ENCODE results near the gene NUDT6. TPM values are rescaled to one million over a fixed set of nuclear protein-coding genes. Genes with fewer than 3 reads are reported as not detected.
A peak's percentile ranks its signal among the peaks of the same experiment; 100 is the strongest.

Gene NUDT6
- total and polyA plus RNA-seq, 5 donors: 8.0 to 18.0 (median 11.4) TPM

DNA sequence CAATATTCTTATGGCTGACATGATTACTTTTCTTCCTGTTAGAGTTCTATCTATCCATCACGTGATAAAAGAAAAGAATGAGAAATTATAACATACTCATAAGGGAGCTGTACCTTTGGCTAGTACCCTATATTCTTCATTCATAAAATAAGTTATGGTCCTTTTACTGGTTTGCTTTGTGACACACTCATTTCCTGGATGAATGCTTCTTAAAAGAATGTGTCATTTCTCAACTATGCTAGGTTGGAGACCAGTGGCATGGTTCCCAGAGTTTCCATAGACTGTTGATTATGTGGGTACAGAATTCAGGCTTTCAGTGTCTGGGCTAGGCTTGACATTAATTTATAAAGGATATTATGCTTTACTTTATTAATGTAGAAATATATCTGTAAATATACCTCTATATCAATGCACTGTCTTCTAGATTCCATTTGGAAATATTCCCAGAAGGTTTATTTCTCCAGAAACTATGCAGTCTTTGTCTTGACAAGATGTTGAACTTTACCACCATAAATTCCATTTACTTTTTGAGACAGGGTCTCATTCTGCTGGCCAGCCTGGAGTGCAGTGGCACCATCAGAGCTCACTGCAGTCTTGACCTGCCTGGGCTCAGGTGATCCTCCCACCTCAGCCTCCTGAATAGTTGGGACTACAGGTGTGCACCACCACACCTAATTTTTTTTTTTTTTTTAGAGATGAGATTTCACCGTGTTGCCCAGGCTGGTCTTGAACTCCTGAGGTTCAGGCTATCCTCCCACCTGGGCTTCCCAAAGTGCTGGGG lies 23.8 kb downstream of the NUDT6 start:
- no peaks in the 10 kb centered on the region for H3K27me3 ChIP-seq (ENCODE audit: control insufficient read depth, insufficient read depth)
- H3K9me3 ChIP-seq (ENCODE audit: control insufficient read depth, low read length): no peaks in the 10 kb centered on the region
- intact Hi-C loops (cut with DNase I): no loop called here
- no peak overlapping the region for H3K27ac ChIP-seq (ENCODE audit: low read length)
- 86% methylated on average over 2 of the region's 2 CpGs for WGBS
- H3K4me3 ChIP-seq (ENCODE audit: low read length): no peak overlapping the region
- no peak for DNase-seq
- ATAC-seq: peak; percentile 76 to 78
- H3K4me1 ChIP-seq (ENCODE audit: control insufficient read depth, insufficient read depth, low read length): peaks cover 3% of the 10 kb centered on the region

GRCh38 chr4:122896270-122896669 lies 26.1 kb downstream of the NUDT6 start:
- 79% methylated on average over 1 of the region's 1 CpG for WGBS
- ATAC-seq: no peak
- no peaks in the 10 kb centered on the region for H3K27me3 ChIP-seq (ENCODE audit: control insufficient read depth, insufficient read depth)
- H3K4me3 ChIP-seq (ENCODE audit: low read length): no peak overlapping the region
- no peak overlapping the region for H3K27ac ChIP-seq (ENCODE audit: low read length)
- intact Hi-C loops (cut with DNase I): no loop called here
- H3K4me1 ChIP-seq (ENCODE audit: control insufficient read depth, insufficient read depth, low read length): peaks cover 3% of the 10 kb centered on the region
- DNase-seq: no peak
- H3K9me3 ChIP-seq (ENCODE audit: control insufficient read depth, low read length): no peaks in the 10 kb centered on the region

DNA sequence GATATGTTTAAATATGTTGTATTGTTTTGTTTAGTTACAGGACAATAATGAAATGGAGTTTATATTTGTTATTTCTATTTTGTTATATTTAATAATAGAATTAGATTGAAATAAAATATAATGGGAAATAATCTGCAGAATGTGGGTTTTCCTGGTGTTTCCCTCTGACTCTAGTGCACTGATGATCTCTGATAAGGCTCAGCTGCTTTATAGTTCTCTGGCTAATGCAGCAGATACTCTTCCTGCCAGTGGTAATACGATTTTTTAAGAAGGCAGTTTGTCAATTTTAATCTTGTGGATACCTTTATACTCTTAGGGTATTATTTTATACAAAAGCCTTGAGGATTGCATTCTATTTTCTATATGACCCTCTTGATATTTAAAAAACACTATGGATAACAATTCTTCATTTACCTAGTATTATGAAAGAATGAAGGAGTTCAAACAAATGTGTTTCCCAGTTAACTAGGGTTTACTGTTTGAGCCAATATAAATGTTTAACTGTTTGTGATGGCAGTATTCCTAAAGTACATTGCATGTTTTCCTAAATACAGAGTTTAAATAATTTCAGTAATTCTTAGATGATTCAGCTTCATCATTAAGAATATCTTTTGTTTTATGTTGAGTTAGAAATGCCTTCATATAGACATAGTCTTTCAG lies 26.9 kb downstream of the NUDT6 start:
- no peak overlapping the region for H3K4me3 ChIP-seq (ENCODE audit: low read length)
- intact Hi-C loops (cut with DNase I): no loop called here
- H3K27ac ChIP-seq (ENCODE audit: low read length): no peak overlapping the region
- 32% methylated on average over 1 of the region's 1 CpG for WGBS
- no peaks in the 10 kb centered on the region for H3K27me3 ChIP-seq (ENCODE audit: control insufficient read depth, insufficient read depth)
- ATAC-seq (no peak), DNase-seq (no peak)
- H3K4me1 ChIP-seq (ENCODE audit: control insufficient read depth, insufficient read depth, low read length): peaks cover 3% of the 10 kb centered on the region
- H3K9me3 ChIP-seq (ENCODE audit: control insufficient read depth, low read length): no peaks in the 10 kb centered on the region

DNA sequence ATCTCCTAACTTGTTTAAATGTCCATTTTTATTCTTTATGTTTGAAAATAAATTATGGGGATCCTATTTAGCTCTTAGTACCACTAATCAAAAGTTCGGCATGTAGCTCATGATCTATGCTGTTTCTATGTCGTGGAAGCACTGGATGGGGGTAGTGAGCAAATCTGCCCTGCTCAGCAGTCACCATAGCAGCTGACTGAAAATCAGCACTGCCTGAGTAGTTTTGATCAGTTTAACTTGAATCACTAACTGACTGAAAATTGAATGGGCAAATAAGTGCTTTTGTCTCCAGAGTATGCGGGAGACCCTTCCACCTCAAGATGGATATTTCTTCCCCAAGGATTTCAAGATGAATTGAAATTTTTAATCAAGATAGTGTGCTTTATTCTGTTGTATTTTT lies 27.6 kb downstream of the NUDT6 start:
- WGBS: 87% methylated on average over 3 of the region's 3 CpGs
- intact Hi-C loops (cut with DNase I): no loop called here
- DNase-seq (no peak), ATAC-seq (no peak)
- Histone ChIP-seq H3K27me3 (ENCODE audit: control insufficient read depth, insufficient read depth) (no peaks in the 10 kb centered on the region), H3K4me3 (ENCODE audit: low read length) (no peak overlapping the region), H3K4me1 (ENCODE audit: control insufficient read depth, insufficient read depth, low read length) (peaks cover 3% of the 10 kb centered on the region), H3K27ac (ENCODE audit: low read length) (no peak overlapping the region), H3K9me3 (ENCODE audit: control insufficient read depth, low read length) (no peaks in the 10 kb centered on the region)

DNA sequence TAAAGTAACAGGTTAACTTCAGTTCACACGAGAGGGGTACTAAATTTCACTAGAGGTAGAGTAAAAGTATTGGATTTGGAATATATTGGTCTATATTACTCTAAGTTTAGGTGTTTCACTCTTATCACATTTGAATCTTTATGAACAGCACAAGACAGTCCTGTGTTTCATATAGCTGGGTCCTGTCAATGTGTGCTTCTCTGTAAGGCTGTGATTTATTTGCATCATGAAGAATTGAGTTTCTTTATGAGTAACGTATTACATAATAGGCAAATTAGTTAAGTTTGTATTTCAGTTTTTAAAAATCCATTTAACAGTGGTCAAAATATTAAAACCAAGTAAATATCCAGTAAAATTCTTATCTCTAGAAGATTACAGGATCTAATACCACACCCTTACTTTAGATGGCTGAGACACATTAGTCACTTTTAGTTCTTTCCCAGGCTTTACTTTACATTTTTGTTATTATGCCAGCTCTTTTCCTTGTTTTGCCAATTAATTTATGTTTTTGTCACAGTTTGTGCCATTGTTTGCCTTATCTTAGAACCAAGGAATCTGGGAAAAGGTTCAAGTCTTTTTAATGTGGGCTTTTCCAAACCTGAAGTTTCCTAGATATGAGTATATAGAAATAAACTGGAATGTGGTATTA lies 32.1 kb downstream of the NUDT6 start:
- intact Hi-C loops (cut with DNase I): no loop called here
- Histone ChIP-seq H3K4me1 (ENCODE audit: control insufficient read depth, insufficient read depth, low read length) (no peaks in the 10 kb centered on the region), H3K4me3 (ENCODE audit: low read length) (no peak overlapping the region), H3K9me3 (ENCODE audit: control insufficient read depth, low read length) (no peaks in the 10 kb centered on the region), H3K27ac (ENCODE audit: low read length) (no peak overlapping the region), H3K27me3 (ENCODE audit: control insufficient read depth, insufficient read depth) (no peaks in the 10 kb centered on the region)
- ATAC-seq: peak in 1 of 2 donors; percentile 51
- 75% methylated on average over 2 of the region's 2 CpGs for WGBS
- DNase-seq: no peak

DNA sequence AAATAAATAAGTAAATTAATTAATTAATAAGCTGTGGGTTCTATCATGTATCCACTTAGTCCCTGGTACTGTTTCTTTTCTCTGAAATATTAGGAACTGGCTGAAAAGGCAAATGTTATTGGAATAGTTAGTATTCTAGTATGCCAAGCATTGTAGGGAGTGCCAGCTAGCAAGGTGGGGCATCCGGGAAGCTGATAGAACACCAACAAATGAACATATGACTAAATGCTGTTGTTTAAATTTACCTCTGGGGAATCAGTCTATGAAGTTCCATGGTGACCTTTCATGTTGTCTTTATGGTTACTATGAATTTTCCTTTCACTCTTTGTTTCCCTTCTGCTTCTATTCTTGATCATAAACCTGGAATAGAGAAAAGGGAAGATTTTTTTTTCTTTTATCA lies 32.7 kb downstream of the NUDT6 start:
- intact Hi-C loops (cut with DNase I): no loop called here
- no peaks in the 10 kb centered on the region for H3K9me3 ChIP-seq (ENCODE audit: control insufficient read depth, low read length)

GRCh38 chr4:122884499-122884898 lies 37.9 kb downstream of the NUDT6 start:
- DNase-seq (no peak), ATAC-seq (no peak)
- Histone ChIP-seq H3K27ac (ENCODE audit: low read length) (no peak overlapping the region), H3K9me3 (ENCODE audit: control insufficient read depth, low read length) (no peaks in the 10 kb centered on the region), H3K4me3 (ENCODE audit: low read length) (no peak overlapping the region), H3K27me3 (ENCODE audit: control insufficient read depth, insufficient read depth) (no peaks in the 10 kb centered on the region), H3K4me1 (ENCODE audit: control insufficient read depth, insufficient read depth, low read length) (no peaks in the 10 kb centered on the region)
- WGBS: 46% methylated on average over 1 of the region's 1 CpG
- intact Hi-C loops (cut with DNase I): no loop called here

More for the DNA sequence above, 32.7 kb downstream of the NUDT6 start:
- DNase-seq (no peak), ATAC-seq (peak in 1 of 2 donors; percentile 69)
- no peaks in the 10 kb centered on the region for H3K27me3 ChIP-seq (ENCODE audit: control insufficient read depth, insufficient read depth)
- H3K4me3 ChIP-seq (ENCODE audit: low read length): no peak overlapping the region
- no peak overlapping the region for H3K27ac ChIP-seq (ENCODE audit: low read length)
- 63% methylated on average over 1 of the region's 1 CpG for WGBS
- H3K4me1 ChIP-seq (ENCODE audit: control insufficient read depth, insufficient read depth, low read length): no peaks in the 10 kb centered on the region

- H3K9me3 ChIP-seq (ENCODE audit: control insufficient read depth, low read length): no peaks in the 10 kb centered on the region
- intact Hi-C loops (cut with DNase I): no loop called here
- WGBS: 87% methylated on average over 5 of the region's 5 CpGs
- no peaks in the 10 kb centered on the region for H3K4me1 ChIP-seq (ENCODE audit: control insufficient read depth, insufficient read depth, low read length)
- no peaks in the 10 kb centered on the region for H3K27me3 ChIP-seq (ENCODE audit: control insufficient read depth, insufficient read depth)
- no peak overlapping the region for H3K4me3 ChIP-seq (ENCODE audit: low read length)
- DNase-seq (no peak), ATAC-seq (no peak)
- H3K27ac ChIP-seq (ENCODE audit: low read length): no peak overlapping the region
These were observed 39.3 kb downstream of the NUDT6 start for GRCh38 chr4:122882857-122883735.

DNA sequence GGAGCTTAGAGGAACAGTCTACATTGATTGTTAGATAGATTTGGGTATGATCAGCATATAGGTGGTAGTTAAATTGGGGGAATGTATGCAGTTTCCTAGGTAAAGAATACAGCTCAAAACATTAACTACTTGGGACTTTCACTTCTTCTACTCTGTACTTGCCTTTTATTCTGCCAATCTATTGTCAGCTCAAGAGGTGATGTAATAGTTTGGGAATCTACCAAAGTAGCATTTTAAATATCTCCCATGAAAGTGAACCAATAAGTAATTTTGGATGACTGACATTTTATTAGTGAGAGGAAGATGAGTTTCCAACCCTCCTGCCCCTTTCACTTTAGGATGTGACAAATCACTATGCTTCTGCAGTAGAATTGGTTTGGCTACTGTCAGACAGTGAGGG lies 43.4 kb downstream of the NUDT6 start:
- DNase-seq (no peak), ATAC-seq (no peak)
- Histone ChIP-seq H3K4me3 (ENCODE audit: low read length) (no peak overlapping the region), H3K27ac (ENCODE audit: low read length) (no peak overlapping the region), H3K4me1 (ENCODE audit: control insufficient read depth, insufficient read depth, low read length) (no peaks in the 10 kb centered on the region), H3K9me3 (ENCODE audit: control insufficient read depth, low read length) (no peaks in the 10 kb centered on the region), H3K27me3 (ENCODE audit: control insufficient read depth, insufficient read depth) (no peaks in the 10 kb centered on the region)
- intact Hi-C loops (cut with DNase I): no loop called here

DNA sequence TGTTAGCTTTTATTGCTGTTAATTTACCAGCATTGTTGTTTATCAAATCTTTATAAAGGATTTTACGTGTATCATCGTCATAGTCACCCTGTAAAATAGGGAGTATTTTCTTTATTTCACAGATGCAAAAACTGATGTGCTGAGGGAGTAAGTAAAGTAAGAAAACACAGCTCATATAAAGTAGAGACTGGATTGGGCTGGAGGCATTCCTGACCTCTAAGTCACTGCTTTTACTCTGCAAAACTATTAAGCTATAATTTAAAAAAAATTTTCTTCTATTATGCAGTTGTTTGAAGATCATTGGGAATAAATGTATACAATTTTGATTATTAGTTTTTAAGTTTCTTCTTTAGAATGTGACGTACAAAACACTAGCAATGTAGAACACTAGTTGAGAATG lies 45.9 kb downstream of the NUDT6 start:
- Histone ChIP-seq H3K27ac (ENCODE audit: low read length) (no peak overlapping the region), H3K9me3 (ENCODE audit: control insufficient read depth, low read length) (no peaks in the 10 kb centered on the region), H3K4me1 (ENCODE audit: control insufficient read depth, insufficient read depth, low read length) (no peaks in the 10 kb centered on the region), H3K4me3 (ENCODE audit: low read length) (no peak overlapping the region), H3K27me3 (ENCODE audit: control insufficient read depth, insufficient read depth) (no peaks in the 10 kb centered on the region)
- ATAC-seq: no peak
- intact Hi-C loops (cut with DNase I): no loop called here
- no peak for DNase-seq
- WGBS: 91% methylated on average over 3 of the region's 3 CpGs
